GM12892 (cell line): ENCODE data around the gene CORO1C.

Experiments used
- POLR2A ChIP-seq: IDR thresholded peaks from 2 replicates; pipeline ENCODE4 v1.6.1; 2011; ENCODE audit warnings: low read depth, low read length, control low read depth
- POLR2AphosphoS5 ChIP-seq: IDR thresholded peaks from 2 replicates; pipeline ENCODE4 v1.6.1; 2011; ENCODE audit warnings: low read depth, low read length, control low read depth
- TAF1 ChIP-seq: IDR thresholded peaks from 2 replicates; pipeline ENCODE4 v1.6.1; 2011; ENCODE audit warnings: low read depth, mild to moderate bottlenecking, control low read depth, low read length, borderline replicate concordance

- TF ChIP-seq POLR2A (no peak), TAF1 (no peak), POLR2AphosphoS5 (no peak)
These were observed 6.9 kb upstream of the CORO1C start for GRCh38 chr12:108738170-108738569.
